Hepatocyte (in vitro differentiated cells): ENCODE measurements around the gene NFIA. TPM values are rescaled to one million over a fixed set of nuclear protein-coding genes. Genes with fewer than 3 reads are reported as not detected.
"Not testable (repeated sequence)": the region's sequence is repeated elsewhere in the genome, so short reads cannot be mapped to it uniquely, and the experiment has no call there.

Experiments used
- DNase-seq: peaks from one replicate; pipeline ENCODE4 v3.0.0-alpha.2; 2016; ENCODE audit warnings: low spot score
- H2AFZ ChIP-seq: fragments of 200-600 bp; sonication (generic); 2 replicates; pipeline ENCODE4 v1.6.0; 2016; ENCODE audit warnings: antibody characterized with exemption, mild to moderate bottlenecking
- H3K27ac ChIP-seq: fragments of 200-600 bp; sonication (generic); 2 replicates; pipeline ENCODE4 v1.5.1; 2016; ENCODE audit warnings: mild to moderate bottlenecking
- H3K27me3 ChIP-seq: fragments of 200-600 bp; sonication (generic); 2 replicates; pipeline ENCODE4 v1.6.1; 2016
- H3K36me3 ChIP-seq: fragments of 200-600 bp; sonication (generic); replicated peaks from 2 replicates; pipeline ENCODE4 v1.5.1; 2016; ENCODE audit warnings: low read depth; ENCODE audit not compliant: insufficient read depth
- H3K4me1 ChIP-seq: fragments of 200-600 bp; sonication (generic); 2 replicates; pipeline ENCODE4 v1.5.1; 2016; ENCODE audit warnings: mild to moderate bottlenecking, moderate library complexity; ENCODE audit not compliant: insufficient read depth
- H3K4me2 ChIP-seq: fragments of 200-600 bp; sonication (generic); 2 replicates; pipeline ENCODE4 v1.6.0; 2016
- H3K4me3 ChIP-seq: fragments of 200-600 bp; sonication (generic); 2 replicates; pipeline ENCODE4 v1.5.1; 2016; ENCODE audit warnings: mild to moderate bottlenecking
- H3K79me2 ChIP-seq: fragments of 200-600 bp; sonication (generic); 2 replicates; pipeline ENCODE4 v1.6.0; 2017; ENCODE audit warnings: mild to moderate bottlenecking
- H3K9me2 ChIP-seq: fragments of 200-600 bp; sonication (generic); replicated peaks from 2 replicates; pipeline ENCODE4 v1.6.0; 2017; ENCODE audit warnings: mild to moderate bottlenecking; ENCODE audit not compliant: insufficient read depth
- H3K9me3 ChIP-seq: fragments of 200-600 bp; sonication (generic); 2 replicates; pipeline ENCODE4 v1.5.1; 2016; ENCODE audit warnings: low read depth, mild to moderate bottlenecking
- H4K20me1 ChIP-seq: fragments of 200-600 bp; sonication (generic); 2 replicates; pipeline ENCODE4 v1.6.0; 2016; ENCODE audit warnings: mild to moderate bottlenecking; ENCODE audit not compliant: insufficient read depth, poor library complexity, severe bottlenecking
- CTCF ChIP-seq: fragments of 200-600 bp; sonication (generic); IDR thresholded peaks from 2 replicates; pipeline ENCODE4 v1.5.1; 2016; ENCODE audit warnings: antibody characterized with exemption, mild to moderate bottlenecking; ENCODE audit not compliant: poor library complexity
- EZH2 ChIP-seq: fragments of 200-600 bp; sonication (generic); IDR thresholded peaks from 2 replicates; pipeline ENCODE4 v1.6.1; 2016; ENCODE audit warnings: antibody characterized with exemption, mild to moderate bottlenecking, borderline replicate concordance
- EZH2phosphoT487 ChIP-seq: fragments of 200-600 bp; sonication (generic); IDR thresholded peaks from one replicate; pipeline ENCODE4 v1.6.1; 2018; ENCODE audit warnings: antibody characterized with exemption, mild to moderate bottlenecking, low read depth, moderate library complexity; ENCODE audit not compliant: unreplicated experiment, severe bottlenecking
- WGBS: methylation state at CpG from one replicate; pipeline ENCODE4 v1.1.6; 2016; ENCODE audit warnings: low lambda C conversion rate; ENCODE audit errors: missing lambda C conversion rate; 5-methylcytosine and 5-hydroxymethylcytosine counted together
- polyA plus RNA-seq: library from polyadenylated mRNA; unstranded; fragments of >200 nt; fragmentation: Nextera tagmentation; extraction: Ambion mirVana; gene quantifications from 2 replicates; pipeline ENCODE4 v1.2.1, GENCODE V29; 2016
- total RNA-seq: library from RNA; depleted of rRNA; stranded (reverse); fragments of >200 nt; gene quantifications from 2 replicates; pipeline ENCODE4 v1.2.3, GENCODE V29; 2014

The NFIA gene
- total and polyA plus RNA-seq, 2 experiments from 2014 or later = 15.1 to 18.2 TPM

- H4K20me1 ChIP-seq = no peaks in the 10 kb centered on the region
- H3K9me2 ChIP-seq = no peaks in the 10 kb centered on the region
- H2AFZ ChIP-seq = no peak overlapping the region
- 67% methylated on average over 3 of the region's 3 CpGs for WGBS
- H3K27me3 ChIP-seq = no peaks in the 10 kb centered on the region
- DNase-seq = no peak
- no peaks in the 10 kb centered on the region for H3K36me3 ChIP-seq
- H3K27ac ChIP-seq = peak overlapping the region; percentile 55
- no peak for TF ChIP-seq EZH2
- H3K9me3 ChIP-seq = no peaks in the 10 kb centered on the region
- peaks cover 29% of the 10 kb centered on the region for H3K4me1 ChIP-seq
- no peak overlapping the region for H3K4me2 ChIP-seq
- peaks cover 61% of the 10 kb centered on the region for H3K79me2 ChIP-seq
- H3K4me3 ChIP-seq = no peak overlapping the region
These were observed 42.3 kb downstream of the NFIA start for GRCh38 chr1:61124696-61125095.

GRCh38 chr1:61125263-61125662 is 42.9 kb downstream of the NFIA start:
- no peaks in the 10 kb centered on the region for H3K36me3 ChIP-seq
- H3K79me2 ChIP-seq = peaks cover 61% of the 10 kb centered on the region
- DNase-seq = no peak
- peak overlapping the region; percentile 55 for H3K27ac ChIP-seq
- no peak overlapping the region for H2AFZ ChIP-seq
- TF ChIP-seq CTCF (no peak), EZH2 (no peak), EZH2phosphoT487 (no peak)
- H3K27me3 ChIP-seq = no peaks in the 10 kb centered on the region
- no peaks in the 10 kb centered on the region for H4K20me1 ChIP-seq
- peaks cover 24% of the 10 kb centered on the region for H3K4me1 ChIP-seq
- no peaks in the 10 kb centered on the region for H3K9me3 ChIP-seq
- no peaks in the 10 kb centered on the region for H3K9me2 ChIP-seq
- no peak overlapping the region for H3K4me2 ChIP-seq
- H3K4me3 ChIP-seq = no peak overlapping the region
- 78% methylated on average over 7 of the region's 7 CpGs for WGBS

GRCh38 chr1:61125895-61126294 is 43.5 kb downstream of the NFIA start:
- H3K36me3 ChIP-seq = no peaks in the 10 kb centered on the region
- DNase-seq = no peak
- no peaks in the 10 kb centered on the region for H3K9me3 ChIP-seq
- peak overlapping the region; percentile 62 for H3K27ac ChIP-seq
- peaks cover 18% of the 10 kb centered on the region for H3K4me1 ChIP-seq
- H3K27me3 ChIP-seq = no peaks in the 10 kb centered on the region
- WGBS = 48% methylated on average over 3 of the region's 3 CpGs
- no peaks in the 10 kb centered on the region for H3K9me2 ChIP-seq
- no peak overlapping the region for H2AFZ ChIP-seq
- no peaks in the 10 kb centered on the region for H4K20me1 ChIP-seq
- H3K4me3 ChIP-seq = no peak overlapping the region
- no peak for TF ChIP-seq EZH2
- TF ChIP-seq EZH2phosphoT487 = no peak
- TF ChIP-seq CTCF = no peak
- peaks cover 64% of the 10 kb centered on the region for H3K79me2 ChIP-seq
- peak overlapping the region; percentile 32 for H3K4me2 ChIP-seq

- Histone ChIP-seq H3K79me2 (peaks cover 71% of the 10 kb centered on the region), H3K4me1 (peaks cover 18% of the 10 kb centered on the region)
- not testable (repeated sequence) for H3K9me2 ChIP-seq, H4K20me1 ChIP-seq, H2AFZ ChIP-seq, DNase-seq, H3K4me2 ChIP-seq, H3K4me3 ChIP-seq, H3K9me3 ChIP-seq, H3K27ac ChIP-seq, H3K27me3 ChIP-seq, H3K36me3 ChIP-seq
- WGBS = 98% methylated on average over 12 of the region's 12 CpGs
These were observed 44.5 kb downstream of the NFIA start for GRCh38 chr1:61126843-61127242.
